ENCODE measurements around the gene SPRY1. TPM values are rescaled to one million over a fixed set of nuclear protein-coding genes. Genes with fewer than 3 reads are reported as not detected.

The SPRY1 gene
- total RNA-seq, 2 experiments from 2014 or later = 0.13 to 0.79 TPM

- intact Hi-C loops (cut with micrococcal nuclease; ENCODE audit: unreplicated experiment) = no loop called here
- DNase-seq (ENCODE audit: low spot score) = no peak
- Histone ChIP-seq H3K36me3 (ENCODE audit: insufficient read depth, low read length) (no peaks in the 10 kb centered on the region), H3K9me3 (ENCODE audit: low read length) (no peaks in the 10 kb centered on the region), H3K79me2 (ENCODE audit: insufficient read depth, low read depth, low read length) (no peaks in the 10 kb centered on the region), H3K27ac (ENCODE audit: low read depth, low read length, poor library complexity, severe bottlenecking) (no peak overlapping the region), H4K20me1 (ENCODE audit: insufficient read depth, low read length) (no peaks in the 10 kb centered on the region), H3K4me3 (ENCODE audit: low read depth, low read length, poor library complexity, severe bottlenecking) (no peak overlapping the region), H2AFZ (ENCODE audit: low read length) (peak overlapping the region; percentile 42; the same call in 1 of the 2 replicates), H3K4me1 (ENCODE audit: insufficient read depth, low read length, poor library complexity, severe bottlenecking) (peaks cover 8% of the 10 kb centered on the region), H3K4me2 (ENCODE audit: low read length) (0 out of 2 replicates have a peak overlapping the region, but pooled peaks have one; percentile 0), H3K9me2 (ENCODE audit: insufficient read depth, low read length) (no peaks in the 10 kb centered on the region)
- CTCF ChIA-PET (ENCODE audit: unreplicated experiment) = no interaction called here
- POLR2A ChIA-PET = interaction anchor here (0.7 kb wide), 2 partner anchors 15 to 1218 kb away, joined by 3 to 4 read pairs; no protein-coding TSS in a partner anchor
- no TSS peak for BruUV-seq (replicated peaks)
- TF ChIP-seq EZH2phosphoT487 (IDR thresholded peaks at IDR 0.05; ENCODE audit: borderline replicate concordance, low read depth, low read length) (no peak), CTCF (conservative IDR thresholded peaks at IDR 0.05; ENCODE audit: low read length) (no peak)
These were observed 15.6 kb upstream of the SPRY1 start for GRCh38 chr4:123380728-123381716.

- H3K79me2 ChIP-seq (ENCODE audit: insufficient read depth, low read depth, low read length) = no peaks in the 10 kb centered on the region
- H4K20me1 ChIP-seq (ENCODE audit: insufficient read depth, low read length) = no peaks in the 10 kb centered on the region
- no peak overlapping the region for H2AFZ ChIP-seq (ENCODE audit: low read length)
- DNase-seq (ENCODE audit: low spot score) = no peak
- CTCF ChIA-PET (ENCODE audit: unreplicated experiment) = interaction anchor here (1.2 to 1.4 kb wide), 2 partner anchors 13 to 22 kb away, joined by 3 read pairs; no protein-coding TSS in a partner anchor
- intact Hi-C loops (cut with micrococcal nuclease; ENCODE audit: unreplicated experiment) = no loop called here
- TF ChIP-seq CTCF (conservative IDR thresholded peaks at IDR 0.05; ENCODE audit: low read length) = no peak
- no peak for TF ChIP-seq EZH2phosphoT487 (IDR thresholded peaks at IDR 0.05; ENCODE audit: borderline replicate concordance, low read depth, low read length)
- H3K36me3 ChIP-seq (ENCODE audit: insufficient read depth, low read length) = no peaks in the 10 kb centered on the region
- BruUV-seq (replicated peaks) = no TSS peak
- no peak overlapping the region for H3K4me3 ChIP-seq (ENCODE audit: low read depth, low read length, poor library complexity, severe bottlenecking)
- H3K9me2 ChIP-seq (ENCODE audit: insufficient read depth, low read length) = no peaks in the 10 kb centered on the region
- no peak overlapping the region for H3K4me2 ChIP-seq (ENCODE audit: low read length)
- H3K4me1 ChIP-seq (ENCODE audit: insufficient read depth, low read length, poor library complexity, severe bottlenecking) = peaks cover 8% of the 10 kb centered on the region
- H3K27ac ChIP-seq (ENCODE audit: low read depth, low read length, poor library complexity, severe bottlenecking) = no peak overlapping the region
- POLR2A ChIA-PET = interaction anchor here (0.6 to 1.3 kb wide), 3 partner anchors 18 to 166 kb away, joined by 3 to 6 read pairs (median 3); no protein-coding TSS in a partner anchor
- H3K9me3 ChIP-seq (ENCODE audit: low read length) = no peaks in the 10 kb centered on the region
These were observed 14.6 kb upstream of the SPRY1 start for GRCh38 chr4:123381996-123382395.

All from OCI-LY7 (cell line).